Fibroblast of villous mesenchyme (primary cell): ENCODE results near the gene C1orf21. TPM values are rescaled to one million over a fixed set of nuclear protein-coding genes. Genes with fewer than 3 reads are reported as not detected.

Experiments
- DNase-seq: peaks from one replicate; pipeline ENCODE4 v3.0.0-alpha.2; 2010; ENCODE audit warnings: low read depth
- H3K4me3 ChIP-seq: 2 replicates; pipeline ENCODE4 v1.5.1; 2011; ENCODE audit warnings: low read depth, mild to moderate bottlenecking, low read length
- CTCF ChIP-seq: IDR thresholded peaks from 2 replicates; pipeline ENCODE4 v1.5.1; 2012; ENCODE audit warnings: low read depth, mild to moderate bottlenecking, low read length; ENCODE audit not compliant: insufficient read depth
- total RNA-seq: library from RNA; depleted of rRNA; stranded (reverse); fragments of >200 nt; gene quantifications from 2 replicates; pipeline ENCODE4 v1.2.3, GENCODE V29; 2012

Gene C1orf21
- total RNA-seq, 1 donor = 3.5 TPM

- H3K4me3 ChIP-seq = no peak overlapping the region
- TF ChIP-seq CTCF = no peak
- peak; percentile 73 for DNase-seq
These were observed 21.1 kb downstream of the C1orf21 start for GRCh38 chr1:184407816-184408510.

GRCh38 chr1:184408580-184408979 lies 21.8 kb downstream of the C1orf21 start:
- DNase-seq = no peak
- no peak overlapping the region for H3K4me3 ChIP-seq
- no peak for TF ChIP-seq CTCF

- H3K4me3 ChIP-seq = no peak overlapping the region
- no peak for DNase-seq
- TF ChIP-seq CTCF = no peak
These were observed 22.2 kb downstream of the C1orf21 start for GRCh38 chr1:184409011-184409410.

- no peak for TF ChIP-seq CTCF
- H3K4me3 ChIP-seq = no peak overlapping the region
These were observed 25.6 kb downstream of the C1orf21 start for GRCh38 chr1:184412472-184412871.

GRCh38 chr1:184416481-184416880 lies 29.7 kb downstream of the C1orf21 start:
- no peak for DNase-seq
- H3K4me3 ChIP-seq = no peak overlapping the region
- no peak for TF ChIP-seq CTCF

More at GRCh38 chr1:184412472-184412871, 25.6 kb downstream of the C1orf21 start:
- DNase-seq = no peak

- TF ChIP-seq CTCF = no peak
- no peak overlapping the region for H3K4me3 ChIP-seq
- no peak for DNase-seq
These were observed 30.1 kb downstream of the C1orf21 start for GRCh38 chr1:184416946-184417345.

GRCh38 chr1:184417916-184418315 lies 31.1 kb downstream of the C1orf21 start:
- no peak for TF ChIP-seq CTCF
- H3K4me3 ChIP-seq = no peak overlapping the region
- no peak for DNase-seq
